ENCODE results near the gene TRMT6.

Gene TRMT6

GRCh38 chr20:5933802-5934436 is 16.4 kb downstream of the TRMT6 start:
- peak; percentile 40 for TF ChIP-seq CTCF (conservative IDR thresholded peaks at IDR 0.05)
- no peak for TF ChIP-seq ZFX (IDR thresholded peaks at IDR 0.05)
- H3K27ac ChIP-seq = no peak overlapping the region

DNA sequence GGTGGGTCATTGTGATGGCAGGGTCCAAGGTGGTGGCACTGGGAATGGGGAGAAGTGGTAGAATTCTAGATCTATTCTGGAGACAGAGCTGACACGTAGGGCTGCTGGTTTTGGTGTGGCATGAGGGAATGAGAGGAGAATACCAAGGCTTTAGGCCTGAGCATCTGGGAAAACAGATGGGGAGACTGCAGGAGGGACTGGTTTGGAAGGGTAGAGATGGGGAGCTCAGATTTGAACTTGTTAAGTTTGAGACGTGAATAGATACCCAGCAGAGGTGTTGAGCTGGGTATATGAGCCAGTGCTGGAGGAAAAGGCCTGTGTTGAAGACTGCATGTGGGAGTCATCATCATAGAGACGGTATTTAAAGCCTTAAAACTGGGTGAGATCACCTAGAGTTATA is 17.5 kb downstream of the TRMT6 start:
- no peak overlapping the region for H3K27ac ChIP-seq
- TF ChIP-seq CTCF (conservative IDR thresholded peaks at IDR 0.05) (no peak), ZFX (IDR thresholded peaks at IDR 0.05) (no peak)

DNA sequence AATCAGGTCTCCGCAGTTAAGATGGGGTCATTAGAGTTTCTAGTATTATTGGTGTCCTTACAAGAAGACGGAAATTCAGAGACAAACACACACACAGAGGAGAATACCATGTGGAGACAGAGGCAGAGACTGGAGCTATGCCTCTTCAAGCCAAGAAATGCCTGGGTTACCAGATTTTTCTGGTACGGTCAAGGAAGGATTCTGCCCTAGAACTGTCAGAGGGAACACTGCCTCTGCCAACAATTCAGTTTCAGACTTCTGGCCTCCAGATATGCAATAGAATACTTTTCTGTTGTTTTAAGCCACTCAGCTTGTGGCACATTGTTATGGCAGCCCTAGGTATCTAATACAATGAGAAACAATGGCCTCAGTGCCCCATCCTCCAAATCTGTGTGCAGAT is 18.9 kb downstream of the TRMT6 start:
- no peak for TF ChIP-seq ZFX (IDR thresholded peaks at IDR 0.05)
- TF ChIP-seq CTCF (conservative IDR thresholded peaks at IDR 0.05) = no peak
- no peak overlapping the region for H3K27ac ChIP-seq

DNA sequence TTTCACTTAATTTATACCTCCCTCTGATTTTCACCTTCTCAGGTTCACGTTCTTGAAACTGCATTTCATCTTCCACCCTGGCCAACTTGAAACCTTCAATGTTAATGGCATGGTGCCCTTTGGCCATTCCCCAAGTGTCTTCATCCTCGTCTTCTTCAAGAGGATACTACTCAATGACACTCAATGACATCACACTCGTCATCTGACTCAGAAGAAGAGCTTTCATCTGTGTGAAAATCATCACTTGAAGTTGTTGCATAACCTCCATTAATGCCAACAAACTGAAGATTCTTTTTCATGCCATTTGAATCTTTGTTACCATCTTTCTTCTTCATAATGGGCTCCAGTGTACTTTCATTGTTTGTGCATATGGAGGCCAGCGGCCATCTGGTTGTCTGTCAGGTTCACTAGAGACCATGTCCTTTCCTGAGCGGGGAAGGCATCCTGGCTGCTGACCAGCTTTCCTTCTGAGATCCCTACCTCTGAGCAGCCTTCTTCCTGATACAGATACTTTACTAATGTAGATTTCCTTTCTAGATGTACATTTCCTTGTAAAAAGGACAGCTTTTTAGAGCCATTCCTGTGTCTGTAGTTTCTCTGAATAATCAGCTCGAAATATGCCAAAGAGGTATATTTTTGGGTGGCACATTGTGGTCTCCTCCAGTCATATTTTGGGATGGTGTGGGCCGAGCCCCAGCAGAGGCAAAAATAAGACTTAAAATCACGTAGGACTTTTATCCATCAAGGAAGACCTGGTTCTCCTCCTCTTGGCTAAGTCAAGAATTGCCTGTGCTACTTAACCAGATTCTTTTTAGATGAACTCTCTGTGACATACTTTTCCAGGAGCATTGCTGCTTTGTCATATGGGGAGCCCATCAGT is 21.3 kb downstream of the TRMT6 start:
- no peak for TF ChIP-seq ZFX (IDR thresholded peaks at IDR 0.05)
- TF ChIP-seq CTCF (conservative IDR thresholded peaks at IDR 0.05) = no peak
- no peak overlapping the region for H3K27ac ChIP-seq

- H3K27ac ChIP-seq = no peak overlapping the region
- TF ChIP-seq CTCF (conservative IDR thresholded peaks at IDR 0.05) (no peak), ZFX (IDR thresholded peaks at IDR 0.05) (no peak)
Measured at GRCh38 chr20:5927749-5928462, 22.4 kb downstream of the TRMT6 start.

DNA sequence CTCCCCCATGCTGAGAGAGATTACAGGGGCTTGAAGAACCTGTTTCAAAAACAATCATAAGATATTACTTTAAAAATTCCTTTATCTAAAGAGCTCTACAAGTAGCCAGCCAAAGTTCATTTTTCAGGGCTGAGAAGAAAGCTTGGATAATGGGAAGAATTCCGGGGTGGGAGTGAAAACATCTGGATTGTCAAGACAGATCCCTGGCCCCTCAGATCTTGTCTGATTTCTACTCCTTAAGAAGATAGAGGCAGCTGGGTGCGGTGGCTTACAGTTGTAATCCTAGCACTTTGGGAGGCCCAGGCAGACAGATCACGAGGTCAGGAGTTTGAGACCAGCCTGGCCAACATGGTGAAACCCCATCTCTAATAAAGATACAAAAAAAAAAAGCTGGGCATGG is 24.8 kb downstream of the TRMT6 start:
- no peak overlapping the region for H3K27ac ChIP-seq
- TF ChIP-seq CTCF (conservative IDR thresholded peaks at IDR 0.05) (no peak), ZFX (IDR thresholded peaks at IDR 0.05) (no peak)

DNA sequence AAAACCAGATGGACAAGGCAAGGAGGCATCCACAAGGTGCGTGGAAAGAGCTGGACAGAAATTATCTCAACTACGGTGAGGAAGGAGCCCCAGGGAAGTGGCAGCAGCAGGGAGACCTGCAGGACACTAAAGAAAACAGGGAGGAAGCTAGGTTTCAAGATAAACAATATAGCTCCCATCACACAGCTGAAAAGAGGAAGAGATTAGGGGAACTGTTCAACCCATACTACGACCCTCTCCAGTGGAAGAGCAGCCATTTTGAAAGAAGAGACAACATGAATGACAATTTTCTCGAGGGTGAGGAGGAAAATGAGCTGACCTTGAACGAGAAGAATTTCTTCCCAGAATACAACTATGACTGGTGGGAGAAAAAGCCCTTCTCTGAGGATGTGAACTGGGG is 26.8 kb downstream of the TRMT6 start:
- TF ChIP-seq ZFX (IDR thresholded peaks at IDR 0.05) (no peak), CTCF (conservative IDR thresholded peaks at IDR 0.05) (no peak)
- H3K27ac ChIP-seq = no peak overlapping the region

Measured in C4-2B (cell line).